Measurements from ENCODE around the gene HYDIN.
A peak's percentile ranks its signal among the peaks of the same experiment; 100 is the strongest.
"Not testable (repeated sequence)": the region's sequence is repeated elsewhere in the genome, so short reads cannot be mapped to it uniquely, and the experiment has no call there.

HYDIN gene

GRCh38 chr16:71225145-71225544 lies 5.4 kb downstream of the HYDIN start:
- DNase-seq (ENCODE audit: low spot score), result no peak

- DNase-seq (ENCODE audit: low spot score), result no peak
Observed at GRCh38 chr16:71218306-71218963, 12.1 kb downstream of the HYDIN start.

- DNase-seq (ENCODE audit: low spot score), result no peak
Observed at GRCh38 chr16:71217506-71217905, 13.0 kb downstream of the HYDIN start.

- DNase-seq (ENCODE audit: low spot score), result no peak
Observed at GRCh38 chr16:71216714-71217113, 13.8 kb downstream of the HYDIN start.

GRCh38 chr16:71214746-71215381 lies 15.7 kb downstream of the HYDIN start:
- peak; percentile 9 for DNase-seq (ENCODE audit: low spot score)

- no peak for DNase-seq (ENCODE audit: low spot score)
Observed at GRCh38 chr16:71205482-71206131, 24.9 kb downstream of the HYDIN start.

- DNase-seq (ENCODE audit: low spot score), result no peak
Observed at GRCh38 chr16:71203631-71204030, 26.9 kb downstream of the HYDIN start.

GRCh38 chr16:71201556-71201955 lies 29.0 kb downstream of the HYDIN start:
- no peak for DNase-seq (ENCODE audit: low spot score)

GRCh38 chr16:71201054-71201453 lies 29.5 kb downstream of the HYDIN start:
- no peak for DNase-seq (ENCODE audit: low spot score)

GRCh38 chr16:71198408-71198807 lies 32.1 kb downstream of the HYDIN start:
- no peak for DNase-seq (ENCODE audit: low spot score)

GRCh38 chr16:71192387-71192786 lies 38.1 kb downstream of the HYDIN start:
- DNase-seq (ENCODE audit: low spot score), result no peak

GRCh38 chr16:71188956-71189712 lies 41.4 kb downstream of the HYDIN start:
- no peak for DNase-seq (ENCODE audit: low spot score)

- DNase-seq (ENCODE audit: low spot score), result no peak
Observed at GRCh38 chr16:71185347-71185746, 45.2 kb downstream of the HYDIN start.

- DNase-seq (ENCODE audit: low spot score), result no peak
Observed at GRCh38 chr16:71179569-71179968, 51.0 kb downstream of the HYDIN start.

GRCh38 chr16:71172481-71173207 lies 57.9 kb downstream of the HYDIN start:
- DNase-seq (ENCODE audit: low spot score), result no peak

- DNase-seq (ENCODE audit: low spot score), result not testable (repeated sequence)
Observed at GRCh38 chr16:71161007-71161406, 69.5 kb downstream of the HYDIN start.

GRCh38 chr16:71157278-71157677 lies 73.2 kb downstream of the HYDIN start:
- DNase-seq (ENCODE audit: low spot score), result not testable (repeated sequence)

- not testable (repeated sequence) for DNase-seq (ENCODE audit: low spot score)
Observed at GRCh38 chr16:71153329-71153728, 77.2 kb downstream of the HYDIN start.

- DNase-seq (ENCODE audit: low spot score), result not testable (repeated sequence)
Observed at GRCh38 chr16:71151654-71152053, 78.9 kb downstream of the HYDIN start.

GRCh38 chr16:71143246-71143645 lies 87.3 kb downstream of the HYDIN start:
- not testable (repeated sequence) for DNase-seq (ENCODE audit: low spot score)

- DNase-seq (ENCODE audit: low spot score), result not testable (repeated sequence)
Observed at GRCh38 chr16:71110565-71110964, 120.0 kb downstream of the HYDIN start.
